Effector CD4-positive, alpha-beta T cell (primary cell): ENCODE measurements around the gene METTL3.
A peak's percentile ranks its signal among the peaks of the same experiment; 100 is the strongest.
"Not testable (repeated sequence)": the region's sequence is repeated elsewhere in the genome, so short reads cannot be mapped to it uniquely, and the experiment has no call there.

Source experiments
- DNase-seq: peaks from one replicate; pipeline ENCODE4 v3.0.0-alpha.2; 2020
- total RNA-seq: gene quantifications from one replicate; lab custom pipeline; 2026; lab: John Stamatoyannopoulos, UW

METTL3 gene
- total RNA-seq: 41.7 reads per million, percentile 64 among the genes with 10 or more reads in this experiment

- peak; percentile 95 for DNase-seq
These were observed at the start of gene METTL3 for GRCh38 chr14:21510735-21511657. Gene METTL3, minus strand, starts transcription at chr14:21511340. Its CDS starts 117 bp downstream, at chr14:21511223.

- DNase-seq: no peak
These were observed 47.6 kb upstream of the METTL3 start for GRCh38 chr14:21558703-21559170.

GRCh38 chr14:21557084-21557901 lies 46.2 kb upstream of the METTL3 start:
- peak; percentile 74 for DNase-seq

- no peak for DNase-seq
These were observed 45.4 kb upstream of the METTL3 start for GRCh38 chr14:21556378-21557083.

GRCh38 chr14:21553266-21553665 lies 42.1 kb upstream of the METTL3 start:
- no peak for DNase-seq

GRCh38 chr14:21544588-21544987 lies 33.4 kb upstream of the METTL3 start:
- not testable (repeated sequence) for DNase-seq

- no peak for DNase-seq
These were observed 32.8 kb upstream of the METTL3 start for GRCh38 chr14:21543963-21544362.

- no peak for DNase-seq
These were observed 32.4 kb upstream of the METTL3 start for GRCh38 chr14:21543521-21543960.

- no peak for DNase-seq
These were observed 30.4 kb upstream of the METTL3 start for GRCh38 chr14:21541413-21542074.

GRCh38 chr14:21539189-21539940 lies 28.2 kb upstream of the METTL3 start:
- no peak for DNase-seq

GRCh38 chr14:21537090-21537424 lies 25.9 kb upstream of the METTL3 start:
- no peak for DNase-seq

- DNase-seq: no peak
These were observed 25.4 kb upstream of the METTL3 start for GRCh38 chr14:21536418-21537089.

- no peak for DNase-seq
These were observed 24.6 kb upstream of the METTL3 start for GRCh38 chr14:21535545-21536417.

- DNase-seq: no peak
These were observed 23.4 kb upstream of the METTL3 start for GRCh38 chr14:21534576-21534975.

GRCh38 chr14:21533294-21533693 lies 22.2 kb upstream of the METTL3 start:
- DNase-seq: no peak

- DNase-seq: no peak
These were observed 18.4 kb upstream of the METTL3 start for GRCh38 chr14:21529515-21529914.

GRCh38 chr14:21528381-21529348 lies 17.5 kb upstream of the METTL3 start:
- DNase-seq: no peak

GRCh38 chr14:21527318-21527679 lies 16.2 kb upstream of the METTL3 start:
- no peak for DNase-seq
